Peyer's patch (tissue), 4 donors: ENCODE measurements around the gene HAGHL.

ENCODE experiments used
- POLR2A ChIP-seq, 2 donors: fragments of 450-650 bp; IDR thresholded peaks; one replicate each; pipeline ENCODE4 v1.5.1; 2017; ENCODE audit warnings: antibody characterized with exemption in 2 of 2, mild to moderate bottlenecking in 2 of 2, moderate library complexity in 2 of 2
- TF ChIP-seq, protein P1 (sequence below), 6 experiments: fragments of 450-650 bp in 4 of 6; fragments of 200-600 bp in 2 of 6; sonication (generic) in 1 of 6; IDR thresholded peaks; one replicate each; pipeline ENCODE4 v1.5.1; 2017 to 2019; ENCODE audit warnings: antibody characterized with exemption in 6 of 6, mild to moderate bottlenecking in 3 of 6, moderate library complexity in 1 of 6

- TF ChIP-seq, protein P1, sequence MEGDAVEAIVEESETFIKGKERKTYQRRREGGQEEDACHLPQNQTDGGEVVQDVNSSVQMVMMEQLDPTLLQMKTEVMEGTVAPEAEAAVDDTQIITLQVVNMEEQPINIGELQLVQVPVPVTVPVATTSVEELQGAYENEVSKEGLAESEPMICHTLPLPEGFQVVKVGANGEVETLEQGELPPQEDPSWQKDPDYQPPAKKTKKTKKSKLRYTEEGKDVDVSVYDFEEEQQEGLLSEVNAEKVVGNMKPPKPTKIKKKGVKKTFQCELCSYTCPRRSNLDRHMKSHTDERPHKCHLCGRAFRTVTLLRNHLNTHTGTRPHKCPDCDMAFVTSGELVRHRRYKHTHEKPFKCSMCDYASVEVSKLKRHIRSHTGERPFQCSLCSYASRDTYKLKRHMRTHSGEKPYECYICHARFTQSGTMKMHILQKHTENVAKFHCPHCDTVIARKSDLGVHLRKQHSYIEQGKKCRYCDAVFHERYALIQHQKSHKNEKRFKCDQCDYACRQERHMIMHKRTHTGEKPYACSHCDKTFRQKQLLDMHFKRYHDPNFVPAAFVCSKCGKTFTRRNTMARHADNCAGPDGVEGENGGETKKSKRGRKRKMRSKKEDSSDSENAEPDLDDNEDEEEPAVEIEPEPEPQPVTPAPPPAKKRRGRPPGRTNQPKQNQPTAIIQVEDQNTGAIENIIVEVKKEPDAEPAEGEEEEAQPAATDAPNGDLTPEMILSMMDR (IDR thresholded peaks at IDR 0.05), result no peak
- no peak for TF ChIP-seq POLR2A (IDR thresholded peaks at IDR 0.05)
These were observed 35.8 kb downstream of the HAGHL start for GRCh38 chr16:762595-763268.
